Chondrocyte (in vitro differentiated cells): ENCODE measurements around the gene GALNT1. TPM values are rescaled to one million over a fixed set of nuclear protein-coding genes. Genes with fewer than 3 reads are reported as not detected.

Experiments used
- DNase-seq: peaks from one replicate; pipeline ENCODE4 v3.0.0; 2021; ENCODE audit warnings: mixed read lengths, low spot score
- H3K27ac Mint-ChIP-seq: one replicate; pipeline ENCODE4 v1.8.0; 2021; ENCODE audit warnings: mild to moderate bottlenecking, moderate library complexity, mixed read lengths; ENCODE audit not compliant: unreplicated experiment
- H3K27me3 Mint-ChIP-seq: 2 replicates; pipeline ENCODE4 v1.8.0; 2021; ENCODE audit warnings: low read depth, mixed read lengths
- H3K36me3 Mint-ChIP-seq: 2 replicates; pipeline ENCODE4 v1.8.0; 2021; ENCODE audit warnings: low read depth, mixed read lengths
- H3K4me1 Mint-ChIP-seq: 2 replicates; pipeline ENCODE4 v1.8.0; 2021; ENCODE audit warnings: low read depth, mild to moderate bottlenecking, mixed read lengths
- H3K4me3 Mint-ChIP-seq: one replicate; pipeline ENCODE4 v1.8.0; 2021; ENCODE audit warnings: mild to moderate bottlenecking, moderate library complexity, mixed read lengths; ENCODE audit not compliant: unreplicated experiment
- H3K9me3 Mint-ChIP-seq: 2 replicates; pipeline ENCODE4 v1.8.0; 2021; ENCODE audit warnings: low read depth, mixed read lengths
- microRNA-seq: library from miRNA; unstranded; fragments of <30 nt; microRNA quantifications from one replicate; pipeline ENCODE4 v1.2.0, GENCODE V29; 2020; ENCODE audit warnings: borderline number of aligned reads
- total RNA-seq: library from RNA; stranded (reverse); gene quantifications from 3 replicates; pipeline ENCODE4 v1.2.1, GENCODE V29; 2021
- TF ChIP-seq, protein P1 (sequence below): fragments of 200-600 bp; sonication (generic); IDR thresholded peaks from 2 replicates; pipeline ENCODE4 v1.5.0; 2021; ENCODE audit warnings: antibody characterized with exemption, mild to moderate bottlenecking, moderate library complexity

GALNT1 gene
- total RNA-seq, 1 donor from 2014 or later = 228 TPM

GRCh38 chr18:35756506-35757117, 175.1 kb downstream of the GALNT1 start:
- H3K4me3 Mint-ChIP-seq = no peak overlapping the region
- H3K27ac Mint-ChIP-seq = no peak overlapping the region
- H3K9me3 Mint-ChIP-seq = peaks cover 3% of the 10 kb centered on the region
- no peaks in the 10 kb centered on the region for H3K4me1 Mint-ChIP-seq
- TF ChIP-seq, protein P1, sequence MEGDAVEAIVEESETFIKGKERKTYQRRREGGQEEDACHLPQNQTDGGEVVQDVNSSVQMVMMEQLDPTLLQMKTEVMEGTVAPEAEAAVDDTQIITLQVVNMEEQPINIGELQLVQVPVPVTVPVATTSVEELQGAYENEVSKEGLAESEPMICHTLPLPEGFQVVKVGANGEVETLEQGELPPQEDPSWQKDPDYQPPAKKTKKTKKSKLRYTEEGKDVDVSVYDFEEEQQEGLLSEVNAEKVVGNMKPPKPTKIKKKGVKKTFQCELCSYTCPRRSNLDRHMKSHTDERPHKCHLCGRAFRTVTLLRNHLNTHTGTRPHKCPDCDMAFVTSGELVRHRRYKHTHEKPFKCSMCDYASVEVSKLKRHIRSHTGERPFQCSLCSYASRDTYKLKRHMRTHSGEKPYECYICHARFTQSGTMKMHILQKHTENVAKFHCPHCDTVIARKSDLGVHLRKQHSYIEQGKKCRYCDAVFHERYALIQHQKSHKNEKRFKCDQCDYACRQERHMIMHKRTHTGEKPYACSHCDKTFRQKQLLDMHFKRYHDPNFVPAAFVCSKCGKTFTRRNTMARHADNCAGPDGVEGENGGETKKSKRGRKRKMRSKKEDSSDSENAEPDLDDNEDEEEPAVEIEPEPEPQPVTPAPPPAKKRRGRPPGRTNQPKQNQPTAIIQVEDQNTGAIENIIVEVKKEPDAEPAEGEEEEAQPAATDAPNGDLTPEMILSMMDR = peak; percentile 94
- no peak for DNase-seq
- peaks cover 28% of the 10 kb centered on the region for H3K27me3 Mint-ChIP-seq
- peaks cover 1% of the 10 kb centered on the region for H3K36me3 Mint-ChIP-seq

Small RNA genes within 50 kb of the gene (microRNA-seq; reads per million reads assigned to microRNA genes)
- not detected for gene MIR3975

Other genes with a start within 250 kb of the GALNT1 start
- gene ZNF24, start 237.3 kb upstream of the GALNT1 start, total RNA-seq = 33.2 to 36.1 TPM (median 35.5 TPM) in 3 replicates
- 1.4 to 1.5 TPM (median 1.4 TPM) in 3 replicates for gene ZNF396, start 204.4 kb upstream of the GALNT1 start, total RNA-seq
- 22.7 to 25.4 TPM (median 23.7 TPM) in 3 replicates for gene INO80C, start 83.8 kb upstream of the GALNT1 start, total RNA-seq